Activated naive CD8-positive, alpha-beta T cell treated with anti-CD3 and anti-CD28 coated beads, Interleukin-2, amount 50 U/mL, for 24 hours (primary cell): ENCODE data around the gene CALCB.

Experiments used
- ATAC-seq: fragments of 150-1000 bp; cut with Tn5 transposase; one replicate; pipeline ENCODE4 v1.10.0; 2021
- DNase-seq: peaks from one replicate; pipeline ENCODE4 v3.0.0; 2021
- H3K27ac Mint-ChIP-seq: one replicate; pipeline ENCODE4 v1.8.0; 2021; ENCODE audit warnings: mild to moderate bottlenecking, mixed read lengths
- H3K27me3 Mint-ChIP-seq: one replicate; pipeline ENCODE4 v1.8.0; 2021; ENCODE audit warnings: mixed read lengths
- H3K36me3 Mint-ChIP-seq: one replicate; pipeline ENCODE4 v1.8.0; 2021; ENCODE audit warnings: low read depth, mixed read lengths
- H3K4me1 Mint-ChIP-seq: one replicate; pipeline ENCODE4 v1.8.0; 2021; ENCODE audit warnings: mixed read lengths
- H3K4me3 Mint-ChIP-seq: one replicate; pipeline ENCODE4 v1.8.0; 2021; ENCODE audit warnings: mild to moderate bottlenecking, moderate library complexity, mixed read lengths
- H3K9me3 Mint-ChIP-seq: one replicate; pipeline ENCODE4 v1.8.0; 2021; ENCODE audit warnings: mixed read lengths

Gene CALCB

GRCh38 chr11:15119352-15119751 lies 46.0 kb downstream of the CALCB start:
- peaks cover 20% of the 10 kb centered on the region for H3K4me1 Mint-ChIP-seq
- H3K27ac Mint-ChIP-seq = no peak overlapping the region
- peaks cover 42% of the 10 kb centered on the region for H3K27me3 Mint-ChIP-seq
- no peaks in the 10 kb centered on the region for H3K9me3 Mint-ChIP-seq
- ATAC-seq (no peak), DNase-seq (no peak)
- H3K36me3 Mint-ChIP-seq = no peaks in the 10 kb centered on the region
- no peak overlapping the region for H3K4me3 Mint-ChIP-seq

GRCh38 chr11:15119826-15120225 lies 46.4 kb downstream of the CALCB start:
- ATAC-seq (no peak), DNase-seq (no peak)
- H3K4me3 Mint-ChIP-seq = no peak overlapping the region
- no peaks in the 10 kb centered on the region for H3K9me3 Mint-ChIP-seq
- H3K27ac Mint-ChIP-seq = no peak overlapping the region
- H3K36me3 Mint-ChIP-seq = no peaks in the 10 kb centered on the region
- H3K27me3 Mint-ChIP-seq = peaks cover 44% of the 10 kb centered on the region
- H3K4me1 Mint-ChIP-seq = peaks cover 20% of the 10 kb centered on the region

GRCh38 chr11:15123849-15124248 lies 50.5 kb downstream of the CALCB start:
- H3K4me3 Mint-ChIP-seq = no peak overlapping the region
- H3K27me3 Mint-ChIP-seq = peaks cover 18% of the 10 kb centered on the region
- no peaks in the 10 kb centered on the region for H3K9me3 Mint-ChIP-seq
- H3K27ac Mint-ChIP-seq = no peak overlapping the region
- H3K36me3 Mint-ChIP-seq = no peaks in the 10 kb centered on the region
- no peak for DNase-seq
- peaks cover 7% of the 10 kb centered on the region for H3K4me1 Mint-ChIP-seq
- ATAC-seq = no peak

GRCh38 chr11:15124528-15124927 lies 51.1 kb downstream of the CALCB start:
- peaks cover 18% of the 10 kb centered on the region for H3K27me3 Mint-ChIP-seq
- H3K36me3 Mint-ChIP-seq = no peaks in the 10 kb centered on the region
- no peak overlapping the region for H3K4me3 Mint-ChIP-seq
- DNase-seq (no peak), ATAC-seq (no peak)
- H3K9me3 Mint-ChIP-seq = no peaks in the 10 kb centered on the region
- peaks cover 1% of the 10 kb centered on the region for H3K4me1 Mint-ChIP-seq
- H3K27ac Mint-ChIP-seq = no peak overlapping the region

DNA sequence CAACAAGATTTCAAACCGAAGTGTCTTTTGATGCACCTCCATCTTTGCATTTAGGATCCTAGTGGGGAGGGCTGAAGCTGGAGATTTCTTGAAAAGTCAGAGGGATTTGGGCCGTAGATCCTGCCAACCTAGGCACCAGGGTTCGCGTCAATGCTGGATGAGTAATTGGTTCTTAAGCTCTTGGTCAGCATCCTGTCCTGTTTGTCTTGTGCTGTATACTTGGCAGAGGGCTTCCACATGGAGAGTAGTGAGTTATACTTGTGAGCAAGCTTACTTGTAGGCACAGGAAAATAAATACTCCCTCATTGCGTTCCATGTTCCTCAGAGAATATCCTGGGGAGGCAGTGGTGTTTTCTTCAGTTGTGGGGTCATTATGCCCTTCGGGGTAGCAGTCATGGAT lies 53.9 kb downstream of the CALCB start:
- Mint-ChIP-seq H3K4me3 (no peak overlapping the region), H3K27ac (no peak overlapping the region), H3K27me3 (peaks cover 14% of the 10 kb centered on the region), H3K4me1 (no peaks in the 10 kb centered on the region), H3K9me3 (no peaks in the 10 kb centered on the region), H3K36me3 (no peaks in the 10 kb centered on the region)
- no peak for ATAC-seq
- DNase-seq = no peak
